Activated CD8-positive, alpha-beta T cell treated with anti-CD3 and anti-CD28 coated beads for 36 hours (primary cell): ENCODE results near the gene DACT3. TPM values are rescaled to one million over a fixed set of nuclear protein-coding genes. Genes with fewer than 3 reads are reported as not detected.

Experiments
- ATAC-seq: fragments of 200-7000 bp; cut with Tn5 transposase; one replicate; pipeline ENCODE4 v1.10.0; 2021; ENCODE audit warnings: mild to moderate bottlenecking, moderate library complexity
- CTCF ChIA-PET: fragments of 350-600 bp; sonication (Branson Sonifier 250); formaldehyde crosslinking; loops from one replicate; lab custom pipeline; 2021; ENCODE audit warnings: antibody characterized with exemption; lab: Charles Lee
- POLR2A ChIA-PET: fragments of 350-600 bp; sonication (Branson Sonifier 250); formaldehyde crosslinking; loops from one replicate; lab custom pipeline; 2021; ENCODE audit warnings: antibody characterized with exemption; lab: Charles Lee
- DNase-seq: peaks from one replicate; pipeline ENCODE4 v3.0.0-alpha.2; 2020
- H3K27ac Mint-ChIP-seq: one replicate; pipeline ENCODE4 v1.8.0; 2021; ENCODE audit warnings: mild to moderate bottlenecking, mixed read lengths
- H3K27me3 Mint-ChIP-seq: one replicate; pipeline ENCODE4 v1.8.0; 2021; ENCODE audit warnings: mixed read lengths
- H3K36me3 Mint-ChIP-seq: one replicate; pipeline ENCODE4 v1.8.0; 2021; ENCODE audit warnings: low read depth, mixed read lengths
- H3K4me1 Mint-ChIP-seq: one replicate; pipeline ENCODE4 v1.8.0; 2021; ENCODE audit warnings: low read depth, mixed read lengths
- H3K4me3 Mint-ChIP-seq: one replicate; pipeline ENCODE4 v1.8.0; 2021; ENCODE audit warnings: mild to moderate bottlenecking, moderate library complexity, mixed read lengths
- H3K9me3 Mint-ChIP-seq: one replicate; pipeline ENCODE4 v1.8.0; 2021; ENCODE audit warnings: mixed read lengths
- CTCF ChIP-seq: fragments of 200-600 bp; IDR thresholded peaks from one replicate; pipeline ENCODE4 v1.8.0; 2022; ENCODE audit warnings: antibody characterized with exemption, mild to moderate bottlenecking
- intact Hi-C: fragments of 100-400 bp; cut with micrococcal nuclease; formaldehyde crosslinking; loops from one replicate; pipeline ENCODE4 v1.10.0; 2022
- total RNA-seq, 2 experiments: library from RNA; stranded (reverse); gene quantifications; one replicate each; pipeline ENCODE4 v1.2.3, GENCODE V29; 2021

Gene DACT3
- 1 to 10 TPM; 5.8 to 6.1 TPM for total RNA-seq

- intact Hi-C loops: loop anchor here (5.0 kb wide), 1 partner anchor 134 kb away; no protein-coding TSS in a partner anchor
- CTCF ChIA-PET: interaction anchor here (1.0 to 4.9 kb wide), 33 partner anchors 9 to 587 kb away, joined by 3 to 300 read pairs (median 7); partner anchors contain the start of genes CALM3, GNG8 and PTGIR
- POLR2A ChIA-PET: interaction anchor here (0.6 to 4.1 kb wide), 18 partner anchors 12 to 145 kb away, joined by 3 to 28 read pairs (median 4); partner anchors contain the start of gene CALM3
- ATAC-seq: peak; percentile 88
- peak within 1 kb of the TSS; percentile 74 for H3K4me3 Mint-ChIP-seq
- peak within 1 kb of the TSS; percentile 69 for H3K27ac Mint-ChIP-seq
- DNase-seq: peak; percentile 100
- no peaks in the 10 kb centered on the region for H3K9me3 Mint-ChIP-seq
- no peak for TF ChIP-seq CTCF
- H3K4me1 Mint-ChIP-seq: peaks cover 25% of the 10 kb centered on the region
- no peaks in the 10 kb centered on the region for H3K36me3 Mint-ChIP-seq
- H3K27me3 Mint-ChIP-seq: peaks cover 22% of the 10 kb centered on the region
These were observed at the start of gene DACT3 for GRCh38 chr19:46661020-46661731. TSS of gene DACT3 (minus strand) at chr19:46661182. CDS start at chr19:46661064, 118 bp downstream.

- intact Hi-C loops: no loop called here
- H3K4me3 Mint-ChIP-seq: no peak overlapping the region
- no peaks in the 10 kb centered on the region for H3K9me3 Mint-ChIP-seq
- no peaks in the 10 kb centered on the region for H3K27me3 Mint-ChIP-seq
- TF ChIP-seq CTCF: no peak
- ChIA-PET CTCF (interaction anchor here (0.7 to 2.7 kb wide), 2 partner anchors 18 to 81 kb away, joined by 3 to 21 read pairs; no protein-coding TSS in a partner anchor), POLR2A (interaction anchor here (0.9 to 1.7 kb wide), 4 partner anchors 13 to 100 kb away, joined by 3 to 4 read pairs (median 3); no protein-coding TSS in a partner anchor)
- DNase-seq (no peak), ATAC-seq (no peak)
- H3K27ac Mint-ChIP-seq: no peak overlapping the region
- H3K4me1 Mint-ChIP-seq: peaks cover 10% of the 10 kb centered on the region
- H3K36me3 Mint-ChIP-seq: peaks cover 40% of the 10 kb centered on the region
These were observed 49.7 kb upstream of the DACT3 start for GRCh38 chr19:46710687-46711086.

DNA sequence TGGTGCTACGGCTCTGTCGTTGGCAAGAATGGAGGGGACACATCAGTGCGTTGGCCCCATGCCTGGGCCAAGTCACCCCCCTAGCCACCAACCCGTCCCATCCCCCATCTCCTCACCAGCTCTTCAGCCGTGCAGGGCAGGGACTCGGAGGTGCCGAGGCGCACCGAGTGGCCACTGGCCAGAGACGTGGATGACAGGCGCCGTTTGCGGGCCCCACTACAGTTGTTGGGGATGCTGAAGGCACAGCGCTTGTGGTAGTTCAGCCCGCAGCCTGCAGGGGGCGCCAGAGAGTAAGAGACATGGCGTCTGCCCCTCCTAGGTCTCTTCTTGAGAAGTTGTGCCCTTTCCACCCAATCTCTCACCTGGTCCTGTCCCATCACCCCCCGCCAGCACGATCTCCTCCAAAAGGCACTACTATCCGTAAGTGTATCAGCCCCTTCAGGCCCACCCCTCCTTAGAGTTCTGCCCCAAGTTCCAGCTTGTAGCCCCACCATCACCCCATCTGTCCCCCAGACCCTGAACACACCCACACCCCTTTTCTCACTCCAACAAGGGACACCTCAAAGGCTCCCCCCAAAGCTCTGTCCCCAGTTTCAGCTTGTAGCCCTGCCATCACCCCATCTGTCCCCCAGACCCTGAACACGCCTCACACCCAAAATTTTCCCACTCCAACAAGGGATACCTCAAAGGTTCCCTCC lies 43.5 kb upstream of the DACT3 start:
- peak; percentile 98 for ATAC-seq
- Mint-ChIP-seq H3K4me1 (peaks cover 7% of the 10 kb centered on the region), H3K36me3 (peaks cover 39% of the 10 kb centered on the region), H3K27me3 (no peaks in the 10 kb centered on the region), H3K27ac (peak overlapping the region; percentile 57), H3K9me3 (no peaks in the 10 kb centered on the region), H3K4me3 (no peak overlapping the region)
- POLR2A ChIA-PET: interaction anchor here (1.0 to 1.9 kb wide), 5 partner anchors 14 to 40 kb away, joined by 3 to 6 read pairs (median 4); no protein-coding TSS in a partner anchor
- intact Hi-C loops: loop anchor here (1.0 kb wide), 1 partner anchor 25 kb away; no protein-coding TSS in a partner anchor
- CTCF ChIA-PET: interaction anchor here (0.6 to 6.4 kb wide), 40 partner anchors 9 to 193 kb away, joined by 3 to 95 read pairs (median 5); partner anchors contain the start of genes DACT3 and PRKD2
- peak; percentile 95 for TF ChIP-seq CTCF
- DNase-seq: peak; percentile 94

DNA sequence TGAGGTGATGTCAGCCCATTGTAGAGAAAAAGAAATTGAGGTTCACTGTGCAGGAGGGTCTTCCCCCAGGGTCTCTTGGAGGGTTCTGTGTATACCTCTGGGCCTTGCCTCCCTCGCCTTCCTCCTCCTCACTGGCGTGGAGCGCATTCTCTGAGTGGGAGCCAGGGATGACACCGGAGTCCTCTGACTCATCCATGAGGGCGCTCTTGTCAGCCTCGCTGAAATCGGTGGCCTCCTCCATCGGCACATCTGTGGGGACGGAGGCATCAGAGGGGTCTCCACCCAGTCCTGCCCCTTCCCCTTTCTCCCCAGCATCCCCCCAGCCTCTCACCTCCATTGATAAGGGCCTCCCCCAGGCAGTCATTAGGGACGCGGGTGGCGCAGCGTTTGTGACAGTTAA lies 39.7 kb upstream of the DACT3 start:
- ChIA-PET POLR2A (interaction anchor here (1.0 kb wide), 1 partner anchor 14 kb away, joined by 3 read pairs; no protein-coding TSS in a partner anchor), CTCF (interaction anchor here (3.9 kb wide), 1 partner anchor 28 kb away, joined by 21 read pairs; no protein-coding TSS in a partner anchor)
- peaks cover 40% of the 10 kb centered on the region for H3K36me3 Mint-ChIP-seq
- H3K27me3 Mint-ChIP-seq: no peaks in the 10 kb centered on the region
- H3K9me3 Mint-ChIP-seq: no peaks in the 10 kb centered on the region
- DNase-seq (no peak), ATAC-seq (no peak)
- TF ChIP-seq CTCF: no peak
- intact Hi-C loops: no loop called here
- no peak overlapping the region for H3K27ac Mint-ChIP-seq
- H3K4me1 Mint-ChIP-seq: peaks cover 7% of the 10 kb centered on the region
- H3K4me3 Mint-ChIP-seq: no peak overlapping the region
